MCF 10A (cell line): ENCODE measurements around the gene ASTN2. TPM values are rescaled to one million over a fixed set of nuclear protein-coding genes. Genes with fewer than 3 reads are reported as not detected.

ENCODE experiments used
- BruUV-seq: library from RNA; stranded (reverse); fragments of 400-500 nt; replicated peaks from 2 replicates; lab custom pipeline; 2021; lab: Mats Ljungman, UMichigan
- CTCF ChIA-PET: fragments of 300-600 bp; sonication (Branson Sonifier 250); formaldehyde crosslinking; extraction: SDS; loops from one replicate; lab custom pipeline; 2021; ENCODE audit warnings: antibody characterized with exemption, inconsistent platforms; lab: Yijun Ruan, JAX
- POLR2A ChIA-PET: fragments of 300-600, 350-650 bp; sonication (Branson Sonifier 250); formaldehyde crosslinking; extraction: SDS; loops from one replicate; lab custom pipeline; 2020; ENCODE audit warnings: antibody characterized with exemption, inconsistent platforms; lab: Yijun Ruan, JAX
- DNase-seq: peaks from one replicate; pipeline ENCODE4 v3.0.0-alpha.2; 2018; ENCODE audit not compliant: unreplicated experiment
- H3K27ac Mint-ChIP-seq: one replicate; pipeline ENCODE4 v1.8.0; 2022; ENCODE audit warnings: mild to moderate bottlenecking, low read depth, mixed read lengths; ENCODE audit not compliant: unreplicated experiment
- H3K27me3 Mint-ChIP-seq: one replicate; pipeline ENCODE4 v1.8.0; 2022; ENCODE audit warnings: mixed read lengths; ENCODE audit not compliant: insufficient read depth, unreplicated experiment
- H3K36me3 Mint-ChIP-seq: one replicate; pipeline ENCODE4 v1.8.0; 2022; ENCODE audit warnings: mild to moderate bottlenecking, moderate library complexity, mixed read lengths; ENCODE audit not compliant: insufficient read depth, unreplicated experiment
- H3K4me1 Mint-ChIP-seq: one replicate; pipeline ENCODE4 v1.8.0; 2022; ENCODE audit warnings: mixed read lengths; ENCODE audit not compliant: insufficient read depth, unreplicated experiment
- H3K4me3 Mint-ChIP-seq: one replicate; pipeline ENCODE4 v1.8.0; 2022; ENCODE audit warnings: mild to moderate bottlenecking, moderate library complexity, mixed read lengths; ENCODE audit not compliant: unreplicated experiment
- H3K9me3 Mint-ChIP-seq: one replicate; pipeline ENCODE4 v1.8.0; 2022; ENCODE audit warnings: mixed read lengths; ENCODE audit not compliant: unreplicated experiment
- intact Hi-C: fragments of 100-400 bp; cut with micrococcal nuclease; formaldehyde crosslinking; loops from 2 replicates; pipeline ENCODE4 v1.14.1; 2022
- total RNA-seq: library from RNA; stranded (reverse); gene quantifications from 2 replicates; pipeline ENCODE4 v1.2.3, GENCODE V29; 2022
- TF ChIP-seq, protein P1 (sequence below): fragments of 200-600 bp; IDR thresholded peaks from one replicate; pipeline ENCODE4 v1.8.0; 2022; ENCODE audit warnings: antibody characterized with exemption, mild to moderate bottlenecking; ENCODE audit not compliant: unreplicated experiment

The ASTN2 gene
- total RNA-seq, 1 experiment from 2014 or later = 1.8 TPM

DNA sequence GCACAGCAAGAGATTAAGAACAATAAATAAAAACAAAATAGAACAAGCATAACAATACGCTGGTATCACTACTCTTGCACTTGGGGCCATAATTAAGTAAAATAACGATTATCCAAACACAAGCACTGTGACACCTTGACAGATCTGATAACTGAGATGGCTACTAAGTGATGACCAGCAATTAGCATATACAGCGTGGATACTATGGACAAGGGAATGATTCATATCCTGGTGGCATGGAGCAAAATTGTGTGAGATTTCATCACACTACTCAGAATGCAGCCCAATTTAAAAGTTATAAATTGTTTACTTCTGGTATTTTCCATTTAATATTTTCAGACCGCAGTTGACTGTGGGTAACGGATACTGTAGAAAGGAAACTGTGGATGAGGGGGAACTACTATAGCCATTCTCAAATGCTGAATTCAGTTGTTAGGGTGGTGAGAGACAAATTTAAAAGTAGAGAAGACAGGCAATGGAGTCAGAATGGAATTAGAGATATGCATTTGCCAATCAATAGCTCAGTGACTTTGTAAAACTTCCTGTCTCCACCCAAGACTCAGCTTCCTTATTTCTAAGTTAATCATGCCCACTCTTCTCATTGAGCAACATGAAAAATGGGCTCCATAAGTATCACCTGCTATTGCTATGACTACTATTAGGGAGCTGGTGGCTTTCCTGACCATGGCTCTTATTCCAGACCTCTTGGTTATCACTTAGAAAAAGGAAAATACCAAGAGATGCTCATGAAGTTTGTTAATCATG, 427.0 kb downstream of the ASTN2 start:
- Mint-ChIP-seq H3K4me3 (no peak overlapping the region), H3K27ac (peak overlapping the region; percentile 10), H3K27me3 (no peaks in the 10 kb centered on the region), H3K4me1 (peaks cover 19% of the 10 kb centered on the region), H3K9me3 (no peaks in the 10 kb centered on the region), H3K36me3 (peaks cover 6% of the 10 kb centered on the region)
- ChIA-PET CTCF (interaction anchor here (0.6 kb wide), 1 partner anchor 149 kb away, joined by 3 read pairs; no protein-coding TSS in a partner anchor), POLR2A (interaction anchor here (0.7 kb wide), 1 partner anchor 256 kb away, joined by 3 read pairs; no protein-coding TSS in a partner anchor)
- peak; percentile 32 for DNase-seq
- no TSS peak for BruUV-seq
- intact Hi-C loops = no loop called here
- TF ChIP-seq, protein P1, sequence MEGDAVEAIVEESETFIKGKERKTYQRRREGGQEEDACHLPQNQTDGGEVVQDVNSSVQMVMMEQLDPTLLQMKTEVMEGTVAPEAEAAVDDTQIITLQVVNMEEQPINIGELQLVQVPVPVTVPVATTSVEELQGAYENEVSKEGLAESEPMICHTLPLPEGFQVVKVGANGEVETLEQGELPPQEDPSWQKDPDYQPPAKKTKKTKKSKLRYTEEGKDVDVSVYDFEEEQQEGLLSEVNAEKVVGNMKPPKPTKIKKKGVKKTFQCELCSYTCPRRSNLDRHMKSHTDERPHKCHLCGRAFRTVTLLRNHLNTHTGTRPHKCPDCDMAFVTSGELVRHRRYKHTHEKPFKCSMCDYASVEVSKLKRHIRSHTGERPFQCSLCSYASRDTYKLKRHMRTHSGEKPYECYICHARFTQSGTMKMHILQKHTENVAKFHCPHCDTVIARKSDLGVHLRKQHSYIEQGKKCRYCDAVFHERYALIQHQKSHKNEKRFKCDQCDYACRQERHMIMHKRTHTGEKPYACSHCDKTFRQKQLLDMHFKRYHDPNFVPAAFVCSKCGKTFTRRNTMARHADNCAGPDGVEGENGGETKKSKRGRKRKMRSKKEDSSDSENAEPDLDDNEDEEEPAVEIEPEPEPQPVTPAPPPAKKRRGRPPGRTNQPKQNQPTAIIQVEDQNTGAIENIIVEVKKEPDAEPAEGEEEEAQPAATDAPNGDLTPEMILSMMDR = no peak

GRCh38 chr9:116986015-116986414, 428.8 kb downstream of the ASTN2 start:
- no peaks in the 10 kb centered on the region for H3K9me3 Mint-ChIP-seq
- ChIA-PET CTCF (interaction anchor here (1.0 kb wide), 1 partner anchor 8 kb away, joined by 3 read pairs; no protein-coding TSS in a partner anchor), POLR2A (no interaction called here)
- DNase-seq = no peak
- H3K27ac Mint-ChIP-seq = no peak overlapping the region
- H3K4me3 Mint-ChIP-seq = no peak overlapping the region
- BruUV-seq = no TSS peak
- intact Hi-C loops = no loop called here
- H3K36me3 Mint-ChIP-seq = peaks cover 6% of the 10 kb centered on the region
- peaks cover 19% of the 10 kb centered on the region for H3K4me1 Mint-ChIP-seq
- TF ChIP-seq, protein P1 = no peak
- no peaks in the 10 kb centered on the region for H3K27me3 Mint-ChIP-seq

- CTCF ChIA-PET = interaction anchor here (0.5 kb wide), 1 partner anchor 229 kb away, joined by 3 read pairs; no protein-coding TSS in a partner anchor
- Mint-ChIP-seq H3K9me3 (no peaks in the 10 kb centered on the region), H3K36me3 (peaks cover 4% of the 10 kb centered on the region), H3K4me3 (no peak overlapping the region), H3K27ac (no peak overlapping the region), H3K4me1 (peaks cover 15% of the 10 kb centered on the region), H3K27me3 (no peaks in the 10 kb centered on the region)
- no peak for DNase-seq
- no TSS peak for BruUV-seq
- TF ChIP-seq, protein P1 = no peak
- POLR2A ChIA-PET = no interaction called here
- intact Hi-C loops = no loop called here
Measured at GRCh38 chr9:116985596-116985995, 429.3 kb downstream of the ASTN2 start.

- TF ChIP-seq, protein P1 = no peak
- ChIA-PET POLR2A (no interaction called here), CTCF (interaction anchor here (1.5 kb wide), 1 partner anchor 10 kb away, joined by 6 read pairs; no protein-coding TSS in a partner anchor)
- Mint-ChIP-seq H3K36me3 (no peaks in the 10 kb centered on the region), H3K4me3 (no peak overlapping the region), H3K27me3 (no peaks in the 10 kb centered on the region), H3K27ac (no peak overlapping the region), H3K4me1 (peaks cover 16% of the 10 kb centered on the region), H3K9me3 (no peaks in the 10 kb centered on the region)
- no TSS peak for BruUV-seq
- intact Hi-C loops = no loop called here
- no peak for DNase-seq
Measured at GRCh38 chr9:116984111-116984510, 430.7 kb downstream of the ASTN2 start.
